OCI-LY3 (cell line): ENCODE data around the gene MYO5A.
"Not testable (repeated sequence)": the region's sequence is repeated elsewhere in the genome, so short reads cannot be mapped to it uniquely, and the experiment has no call there.

ENCODE experiments used
- H2AFZ ChIP-seq: fragments of 200-600, 300-600 bp; shearing (Covaris generic); 2 replicates; pipeline ENCODE4 v1.6.0; 2014; ENCODE audit warnings: antibody characterized with exemption, low read depth, low read length
- H3K27ac ChIP-seq: fragments of 200-600, 300-600 bp; sonication (generic); 2 replicates; pipeline ENCODE4 v1.5.1; 2014; ENCODE audit warnings: mild to moderate bottlenecking, low read length, moderate library complexity, mixed read lengths
- H3K27me3 ChIP-seq: fragments of 200-600, 300-600 bp; sonication (generic); 2 replicates; pipeline ENCODE4 v1.6.1; 2014; ENCODE audit warnings: low read depth, low read length, mixed read lengths
- H3K36me3 ChIP-seq: fragments of 200-600, 300-600 bp; sonication (generic); replicated peaks from 2 replicates; pipeline ENCODE3; 2014; ENCODE audit warnings: low read depth, low read length, mixed read lengths
- H3K4me1 ChIP-seq: fragments of 300-600, 200-600 bp; sonication (generic); 2 replicates; pipeline ENCODE4 v1.6.1; 2014; ENCODE audit warnings: low read length, mixed read lengths
- H3K4me2 ChIP-seq: fragments of 200-600, 300-600 bp; sonication (generic); 2 replicates; pipeline ENCODE4 v1.6.1; 2014; ENCODE audit warnings: low read length, mixed read lengths
- H3K4me3 ChIP-seq: fragments of 300-600, 200-600 bp; sonication (generic); 2 replicates; pipeline ENCODE4 v1.5.1; 2014; ENCODE audit warnings: antibody characterized with exemption, mild to moderate bottlenecking, low read length, moderate library complexity
- H3K79me2 ChIP-seq: fragments of 300-600, 200-600 bp; shearing (Covaris generic); 2 replicates; pipeline ENCODE4 v1.6.1; 2014; ENCODE audit warnings: mild to moderate bottlenecking, low read length, mixed read lengths
- H3K9ac ChIP-seq: fragments of 300-600, 200-600 bp; shearing (Covaris generic); 2 replicates; pipeline ENCODE4 v1.6.0; 2014; ENCODE audit warnings: mild to moderate bottlenecking, low read length, moderate library complexity
- H3K9me3 ChIP-seq: fragments of 200-600, 300-600 bp; shearing (Covaris generic); 2 replicates; pipeline ENCODE4 v1.6.1; 2014; ENCODE audit warnings: low read length, mixed read lengths; ENCODE audit not compliant: insufficient read depth
- H4K20me1 ChIP-seq: fragments of 200-600, 300-600 bp; sonication (generic); 2 replicates; pipeline ENCODE4 v1.6.1; 2016; ENCODE audit warnings: low read length, mixed read lengths; ENCODE audit not compliant: insufficient read depth
- CTCF ChIP-seq: fragments of 200-600, 300-600 bp; sonication (generic); IDR thresholded peaks from 2 replicates; pipeline ENCODE4 v1.5.1; 2014; ENCODE audit warnings: antibody characterized with exemption, low read length, low read depth
- EZH2phosphoT487 ChIP-seq: fragments of 200-600 bp; shearing (Covaris generic); IDR thresholded peaks from 2 replicates; pipeline ENCODE4 v1.6.1; 2018; ENCODE audit warnings: antibody characterized with exemption, mixed run types, low read depth

MYO5A gene

GRCh38 chr15:52495125-52495524, 33.6 kb downstream of the MYO5A start:
- H3K4me2 ChIP-seq, result no peak overlapping the region
- no peak overlapping the region for H3K4me3 ChIP-seq
- H2AFZ ChIP-seq, result no peak overlapping the region
- TF ChIP-seq EZH2phosphoT487, result no peak
- TF ChIP-seq CTCF, result no peak
- H3K9me3 ChIP-seq, result no peaks in the 10 kb centered on the region
- peaks cover 21% of the 10 kb centered on the region; the same call in 1 of the 2 replicates for H4K20me1 ChIP-seq
- no peak overlapping the region for H3K9ac ChIP-seq
- H3K79me2 ChIP-seq, result peaks cover 74% of the 10 kb centered on the region
- H3K27me3 ChIP-seq, result no peaks in the 10 kb centered on the region
- peaks cover 11% of the 10 kb centered on the region for H3K4me1 ChIP-seq
- H3K36me3 ChIP-seq, result no peaks in the 10 kb centered on the region
- H3K27ac ChIP-seq, result no peak overlapping the region

GRCh38 chr15:52493968-52494367, 34.7 kb downstream of the MYO5A start:
- H3K36me3 ChIP-seq, result no peaks in the 10 kb centered on the region
- peaks cover 11% of the 10 kb centered on the region for H3K4me1 ChIP-seq
- H3K79me2 ChIP-seq, result peaks cover 77% of the 10 kb centered on the region
- no peak for TF ChIP-seq EZH2phosphoT487
- no peak for TF ChIP-seq CTCF
- no peaks in the 10 kb centered on the region for H3K9me3 ChIP-seq
- H3K9ac ChIP-seq, result no peak overlapping the region
- no peak overlapping the region for H3K4me2 ChIP-seq
- H3K27me3 ChIP-seq, result no peaks in the 10 kb centered on the region
- H3K4me3 ChIP-seq, result no peak overlapping the region
- H3K27ac ChIP-seq, result no peak overlapping the region
- H2AFZ ChIP-seq, result no peak overlapping the region
- peaks cover 26% of the 10 kb centered on the region for H4K20me1 ChIP-seq

- Histone ChIP-seq H2AFZ (no peak overlapping the region), H3K4me3 (no peak overlapping the region), H3K27ac (no peak overlapping the region), H3K36me3 (no peaks in the 10 kb centered on the region), H3K9ac (no peak overlapping the region), H3K4me1 (peaks cover 17% of the 10 kb centered on the region), H3K9me3 (no peaks in the 10 kb centered on the region), H4K20me1 (peaks cover 33% of the 10 kb centered on the region), H3K4me2 (no peak overlapping the region), H3K79me2 (peaks cover 93% of the 10 kb centered on the region), H3K27me3 (no peaks in the 10 kb centered on the region)
- no peak for TF ChIP-seq EZH2phosphoT487
- no peak for TF ChIP-seq CTCF
Measured at GRCh38 chr15:52492132-52492531, 36.5 kb downstream of the MYO5A start.

- no peak overlapping the region for H3K9ac ChIP-seq
- H2AFZ ChIP-seq, result no peak overlapping the region
- TF ChIP-seq EZH2phosphoT487, result no peak
- TF ChIP-seq CTCF, result no peak
- no peaks in the 10 kb centered on the region for H3K36me3 ChIP-seq
- no peaks in the 10 kb centered on the region for H3K9me3 ChIP-seq
- H3K27me3 ChIP-seq, result no peaks in the 10 kb centered on the region
- H3K27ac ChIP-seq, result no peak overlapping the region
- H3K4me1 ChIP-seq, result peaks cover 14% of the 10 kb centered on the region
- H3K4me2 ChIP-seq, result no peak overlapping the region
- no peak overlapping the region for H3K4me3 ChIP-seq
- peaks cover 33% of the 10 kb centered on the region for H4K20me1 ChIP-seq
- peaks cover 93% of the 10 kb centered on the region for H3K79me2 ChIP-seq
Measured at GRCh38 chr15:52491472-52491871, 37.2 kb downstream of the MYO5A start.

- H3K4me2 ChIP-seq, H2AFZ ChIP-seq, H3K4me3 ChIP-seq, H3K9me3 ChIP-seq, H3K9ac ChIP-seq, H3K36me3 ChIP-seq, H3K27me3 ChIP-seq, H3K27ac ChIP-seq: not testable (repeated sequence)
- Histone ChIP-seq H4K20me1 (peaks cover 29% of the 10 kb centered on the region), H3K4me1 (peaks cover 11% of the 10 kb centered on the region), H3K79me2 (peaks cover 93% of the 10 kb centered on the region)
Measured at GRCh38 chr15:52489430-52489829, 39.2 kb downstream of the MYO5A start.
